Hepatocyte (in vitro differentiated cells): ENCODE measurements around the gene PARD3B. TPM values are rescaled to one million over a fixed set of nuclear protein-coding genes. Genes with fewer than 3 reads are reported as not detected.
A peak's percentile ranks its signal among the peaks of the same experiment; 100 is the strongest.

Experiments used
- DNase-seq: peaks from one replicate; pipeline ENCODE4 v3.0.0-alpha.2; 2016; ENCODE audit warnings: low spot score
- H2AFZ ChIP-seq: fragments of 200-600 bp; sonication (generic); 2 replicates; pipeline ENCODE4 v1.6.0; 2016; ENCODE audit warnings: antibody characterized with exemption, mild to moderate bottlenecking
- H3K27ac ChIP-seq: fragments of 200-600 bp; sonication (generic); 2 replicates; pipeline ENCODE4 v1.5.1; 2016; ENCODE audit warnings: mild to moderate bottlenecking
- H3K27me3 ChIP-seq: fragments of 200-600 bp; sonication (generic); 2 replicates; pipeline ENCODE4 v1.6.1; 2016
- H3K36me3 ChIP-seq: fragments of 200-600 bp; sonication (generic); replicated peaks from 2 replicates; pipeline ENCODE4 v1.5.1; 2016; ENCODE audit warnings: low read depth; ENCODE audit not compliant: insufficient read depth
- H3K4me1 ChIP-seq: fragments of 200-600 bp; sonication (generic); 2 replicates; pipeline ENCODE4 v1.5.1; 2016; ENCODE audit warnings: mild to moderate bottlenecking, moderate library complexity; ENCODE audit not compliant: insufficient read depth
- H3K4me2 ChIP-seq: fragments of 200-600 bp; sonication (generic); 2 replicates; pipeline ENCODE4 v1.6.0; 2016
- H3K4me3 ChIP-seq: fragments of 200-600 bp; sonication (generic); 2 replicates; pipeline ENCODE4 v1.5.1; 2016; ENCODE audit warnings: mild to moderate bottlenecking
- H3K79me2 ChIP-seq: fragments of 200-600 bp; sonication (generic); 2 replicates; pipeline ENCODE4 v1.6.0; 2017; ENCODE audit warnings: mild to moderate bottlenecking
- H3K9me2 ChIP-seq: fragments of 200-600 bp; sonication (generic); replicated peaks from 2 replicates; pipeline ENCODE4 v1.6.0; 2017; ENCODE audit warnings: mild to moderate bottlenecking; ENCODE audit not compliant: insufficient read depth
- H3K9me3 ChIP-seq: fragments of 200-600 bp; sonication (generic); 2 replicates; pipeline ENCODE4 v1.5.1; 2016; ENCODE audit warnings: low read depth, mild to moderate bottlenecking
- H4K20me1 ChIP-seq: fragments of 200-600 bp; sonication (generic); 2 replicates; pipeline ENCODE4 v1.6.0; 2016; ENCODE audit warnings: mild to moderate bottlenecking; ENCODE audit not compliant: insufficient read depth, poor library complexity, severe bottlenecking
- EZH2 ChIP-seq: fragments of 200-600 bp; sonication (generic); IDR thresholded peaks from 2 replicates; pipeline ENCODE4 v1.6.1; 2016; ENCODE audit warnings: antibody characterized with exemption, mild to moderate bottlenecking, borderline replicate concordance
- EZH2phosphoT487 ChIP-seq: fragments of 200-600 bp; sonication (generic); IDR thresholded peaks from one replicate; pipeline ENCODE4 v1.6.1; 2018; ENCODE audit warnings: antibody characterized with exemption, mild to moderate bottlenecking, low read depth, moderate library complexity; ENCODE audit not compliant: unreplicated experiment, severe bottlenecking
- WGBS: methylation state at CpG from one replicate; pipeline ENCODE4 v1.1.6; 2016; ENCODE audit warnings: low lambda C conversion rate; ENCODE audit errors: missing lambda C conversion rate; 5-methylcytosine and 5-hydroxymethylcytosine counted together
- polyA plus RNA-seq: library from polyadenylated mRNA; unstranded; fragments of >200 nt; fragmentation: Nextera tagmentation; extraction: Ambion mirVana; gene quantifications from 2 replicates; pipeline ENCODE4 v1.2.1, GENCODE V29; 2016
- total RNA-seq: library from RNA; depleted of rRNA; stranded (reverse); fragments of >200 nt; gene quantifications from 2 replicates; pipeline ENCODE4 v1.2.3, GENCODE V29; 2014
- TF ChIP-seq, protein P1 (sequence below): fragments of 200-600 bp; sonication (generic); IDR thresholded peaks from 2 replicates; pipeline ENCODE4 v1.5.1; 2016; ENCODE audit warnings: antibody characterized with exemption, mild to moderate bottlenecking; ENCODE audit not compliant: poor library complexity

The PARD3B gene
- total and polyA plus RNA-seq, 2 experiments from 2014 or later: 11.5 to 21.7 TPM

DNA sequence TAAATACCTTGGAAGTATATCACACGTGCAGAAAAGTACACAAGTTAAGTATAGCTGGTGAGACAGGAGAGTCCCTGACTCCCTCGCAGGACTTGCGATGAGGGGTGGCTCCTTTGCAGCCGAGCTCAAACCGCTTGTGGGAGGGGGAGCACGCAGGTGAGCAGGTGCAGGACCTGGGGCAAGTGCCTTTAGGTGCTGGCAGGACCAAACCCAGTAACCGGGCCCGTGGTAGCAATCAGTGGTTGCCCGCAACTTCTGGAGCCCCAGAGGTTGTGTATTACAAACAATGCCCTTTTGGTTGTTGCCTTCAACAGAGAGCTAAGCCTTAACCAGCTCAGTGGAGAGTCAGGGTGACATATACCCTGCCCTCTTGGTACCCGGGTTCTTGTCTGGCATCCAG is 132.8 kb downstream of the PARD3B start:
- H3K4me1 ChIP-seq: peaks cover 14% of the 10 kb centered on the region
- H4K20me1 ChIP-seq: no peaks in the 10 kb centered on the region
- no peaks in the 10 kb centered on the region for H3K9me2 ChIP-seq
- no peak overlapping the region for H3K4me2 ChIP-seq
- TF ChIP-seq EZH2phosphoT487: no peak
- TF ChIP-seq, protein P1, sequence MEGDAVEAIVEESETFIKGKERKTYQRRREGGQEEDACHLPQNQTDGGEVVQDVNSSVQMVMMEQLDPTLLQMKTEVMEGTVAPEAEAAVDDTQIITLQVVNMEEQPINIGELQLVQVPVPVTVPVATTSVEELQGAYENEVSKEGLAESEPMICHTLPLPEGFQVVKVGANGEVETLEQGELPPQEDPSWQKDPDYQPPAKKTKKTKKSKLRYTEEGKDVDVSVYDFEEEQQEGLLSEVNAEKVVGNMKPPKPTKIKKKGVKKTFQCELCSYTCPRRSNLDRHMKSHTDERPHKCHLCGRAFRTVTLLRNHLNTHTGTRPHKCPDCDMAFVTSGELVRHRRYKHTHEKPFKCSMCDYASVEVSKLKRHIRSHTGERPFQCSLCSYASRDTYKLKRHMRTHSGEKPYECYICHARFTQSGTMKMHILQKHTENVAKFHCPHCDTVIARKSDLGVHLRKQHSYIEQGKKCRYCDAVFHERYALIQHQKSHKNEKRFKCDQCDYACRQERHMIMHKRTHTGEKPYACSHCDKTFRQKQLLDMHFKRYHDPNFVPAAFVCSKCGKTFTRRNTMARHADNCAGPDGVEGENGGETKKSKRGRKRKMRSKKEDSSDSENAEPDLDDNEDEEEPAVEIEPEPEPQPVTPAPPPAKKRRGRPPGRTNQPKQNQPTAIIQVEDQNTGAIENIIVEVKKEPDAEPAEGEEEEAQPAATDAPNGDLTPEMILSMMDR: no peak
- no peak for TF ChIP-seq EZH2
- no peaks in the 10 kb centered on the region for H3K36me3 ChIP-seq
- no peaks in the 10 kb centered on the region for H3K9me3 ChIP-seq
- no peak overlapping the region for H3K27ac ChIP-seq
- DNase-seq: no peak
- no peak overlapping the region for H2AFZ ChIP-seq
- peaks cover 25% of the 10 kb centered on the region for H3K79me2 ChIP-seq
- 96% methylated on average over 10 of the region's 10 CpGs for WGBS
- H3K27me3 ChIP-seq: no peaks in the 10 kb centered on the region
- no peak overlapping the region for H3K4me3 ChIP-seq

DNA sequence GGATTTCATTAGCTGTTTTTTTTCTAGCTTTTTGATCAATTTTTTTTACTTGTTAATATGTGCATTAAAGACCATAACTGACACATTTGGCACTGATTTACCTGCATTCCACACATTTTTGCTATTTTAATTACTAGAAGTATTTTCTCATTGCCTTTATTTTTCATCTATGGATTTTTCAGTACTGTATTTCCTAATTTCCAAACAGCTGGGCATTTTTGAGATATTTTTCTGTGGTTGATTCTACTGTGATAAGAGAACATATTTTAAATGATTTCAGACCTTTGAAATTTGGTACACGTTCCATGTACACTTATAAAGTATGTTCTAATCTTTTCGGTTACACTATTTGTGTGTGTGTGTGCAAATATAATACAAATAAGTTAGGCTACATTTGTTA is 135.3 kb downstream of the PARD3B start:
- no peak for DNase-seq
- Histone ChIP-seq H3K9me2 (no peaks in the 10 kb centered on the region), H3K27me3 (no peaks in the 10 kb centered on the region), H3K79me2 (peaks cover 22% of the 10 kb centered on the region), H3K27ac (no peak overlapping the region), H4K20me1 (no peaks in the 10 kb centered on the region), H3K4me2 (no peak overlapping the region), H3K4me1 (peaks cover 21% of the 10 kb centered on the region), H2AFZ (no peak overlapping the region), H3K4me3 (no peak overlapping the region), H3K9me3 (no peaks in the 10 kb centered on the region), H3K36me3 (no peaks in the 10 kb centered on the region)
- TF ChIP-seq EZH2phosphoT487 (no peak), EZH2 (no peak)
- TF ChIP-seq, protein P1: no peak
- WGBS: 82% methylated on average over 2 of the region's 2 CpGs

DNA sequence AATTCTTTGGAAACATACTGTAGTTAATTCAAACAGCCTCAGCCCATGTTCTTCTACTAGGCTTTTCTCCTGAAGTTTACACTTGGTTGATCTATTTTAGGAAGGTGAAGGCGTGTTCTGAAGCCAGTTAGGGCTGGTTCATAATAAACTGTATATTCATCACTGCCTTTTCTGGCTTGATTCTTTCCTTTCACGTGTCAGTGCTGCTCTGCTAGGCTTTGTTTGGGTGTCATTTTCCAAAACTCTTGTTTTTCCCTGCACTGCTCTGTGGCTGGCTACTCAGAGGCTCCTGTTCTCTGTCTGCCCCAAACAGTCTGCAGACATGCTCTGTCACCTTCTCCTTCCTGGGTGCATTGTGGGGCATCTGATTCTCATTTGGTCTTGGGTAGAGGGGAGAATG is 136.1 kb downstream of the PARD3B start:
- Histone ChIP-seq H3K4me1 (peaks cover 21% of the 10 kb centered on the region), H3K9me2 (no peaks in the 10 kb centered on the region), H4K20me1 (no peaks in the 10 kb centered on the region), H3K4me3 (no peak overlapping the region), H3K79me2 (peaks cover 22% of the 10 kb centered on the region), H3K27ac (peak overlapping the region; percentile 33), H3K9me3 (no peaks in the 10 kb centered on the region), H3K27me3 (no peaks in the 10 kb centered on the region), H3K4me2 (peak overlapping the region; percentile 11), H3K36me3 (no peaks in the 10 kb centered on the region), H2AFZ (no peak overlapping the region)
- peak; percentile 10 for DNase-seq
- TF ChIP-seq EZH2phosphoT487 (no peak), EZH2 (no peak)
- TF ChIP-seq, protein P1: no peak
- WGBS: 37% methylated on average over 2 of the region's 2 CpGs

DNA sequence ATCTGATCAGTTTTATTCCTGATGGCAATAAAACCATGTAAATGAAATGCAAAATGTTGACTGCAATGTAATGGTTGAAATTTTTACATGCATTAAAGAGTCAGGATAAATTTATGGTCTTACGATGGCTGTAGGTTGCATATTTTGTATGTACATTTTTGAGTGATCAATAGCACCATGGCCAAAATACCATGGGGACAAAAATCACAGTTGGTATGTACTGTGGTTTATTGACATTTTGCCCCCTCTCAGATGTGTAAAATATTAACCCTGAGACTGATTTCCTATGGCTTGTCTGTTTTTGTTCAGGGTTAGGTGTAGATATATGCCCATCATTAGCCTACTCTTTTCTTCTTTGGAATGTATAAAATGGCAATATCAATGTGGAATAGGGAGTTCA is 138.1 kb downstream of the PARD3B start:
- 80% methylated on average over 1 of the region's 1 CpG for WGBS
- no peaks in the 10 kb centered on the region for H3K9me3 ChIP-seq
- H3K27me3 ChIP-seq: no peaks in the 10 kb centered on the region
- H3K9me2 ChIP-seq: no peaks in the 10 kb centered on the region
- H4K20me1 ChIP-seq: no peaks in the 10 kb centered on the region
- peaks cover 22% of the 10 kb centered on the region for H3K79me2 ChIP-seq
- no peak overlapping the region for H3K27ac ChIP-seq
- DNase-seq: no peak
- peaks cover 33% of the 10 kb centered on the region for H3K4me1 ChIP-seq
- H3K4me2 ChIP-seq: no peak overlapping the region
- no peaks in the 10 kb centered on the region for H3K36me3 ChIP-seq
- TF ChIP-seq, protein P1: no peak
- no peak for TF ChIP-seq EZH2
- no peak for TF ChIP-seq EZH2phosphoT487
- H2AFZ ChIP-seq: no peak overlapping the region
- no peak overlapping the region for H3K4me3 ChIP-seq
